ENCODE data around the gene TP73. TPM values are rescaled to one million over a fixed set of nuclear protein-coding genes. Genes with fewer than 3 reads are reported as not detected.
A peak's percentile ranks its signal among the peaks of the same experiment; 100 is the strongest.
"Not testable (repeated sequence)": the region's sequence is repeated elsewhere in the genome, so short reads cannot be mapped to it uniquely, and the experiment has no call there.

TP73 gene
- total RNA-seq, 1 donor from 2014 or later: 1.4 TPM

DNA sequence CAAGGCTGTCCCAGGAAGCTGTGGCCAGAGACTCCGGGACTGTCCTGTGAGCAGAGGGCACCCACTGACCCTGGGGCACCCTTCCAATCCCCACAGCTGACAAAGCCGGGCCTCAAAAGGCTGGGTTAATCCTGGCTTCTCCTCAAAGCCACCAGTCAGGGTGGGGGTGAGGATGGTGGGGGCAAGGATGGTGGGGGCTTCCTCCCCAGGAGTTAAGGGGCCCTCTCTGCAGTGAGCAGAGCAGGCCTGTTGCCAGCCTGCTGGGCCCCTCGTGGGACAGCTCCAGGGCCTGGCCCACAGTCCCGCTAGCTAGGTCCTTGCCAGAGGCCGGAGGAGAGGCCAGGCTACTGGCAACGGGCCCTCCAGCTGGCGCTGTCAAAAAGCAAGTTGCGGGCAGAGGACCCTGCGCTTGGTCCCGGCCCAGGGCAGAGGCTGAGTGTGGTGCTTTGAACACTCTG, 62.0 kb downstream of the TP73 start:
- no peak overlapping the region for H3K4me3 Mint-ChIP-seq
- no peaks in the 10 kb centered on the region for H3K4me1 Mint-ChIP-seq (ENCODE audit: low read depth)
- DNase-seq (ENCODE audit: low spot score): no peak
- H3K9me3 Mint-ChIP-seq: no peaks in the 10 kb centered on the region
- no peaks in the 10 kb centered on the region for H3K27me3 Mint-ChIP-seq (ENCODE audit: insufficient read depth)
- intact Hi-C loops (cut with micrococcal nuclease): no loop called here
- no peak overlapping the region for H3K27ac Mint-ChIP-seq
- no peaks in the 10 kb centered on the region for H3K36me3 Mint-ChIP-seq (ENCODE audit: low read depth)

- H3K4me1 Mint-ChIP-seq (ENCODE audit: low read depth): no peaks in the 10 kb centered on the region
- DNase-seq (ENCODE audit: low spot score): no peak
- no peak overlapping the region for H3K27ac Mint-ChIP-seq
- intact Hi-C loops (cut with micrococcal nuclease): no loop called here
- no peak overlapping the region for H3K4me3 Mint-ChIP-seq
- H3K36me3 Mint-ChIP-seq (ENCODE audit: low read depth): no peaks in the 10 kb centered on the region
- H3K27me3 Mint-ChIP-seq (ENCODE audit: insufficient read depth): no peaks in the 10 kb centered on the region
- H3K9me3 Mint-ChIP-seq: no peaks in the 10 kb centered on the region
These were observed 62.5 kb downstream of the TP73 start for GRCh38 chr1:3714814-3715213.

- H3K4me1 Mint-ChIP-seq (ENCODE audit: low read depth): no peaks in the 10 kb centered on the region
- intact Hi-C loops (cut with micrococcal nuclease): no loop called here
- no peaks in the 10 kb centered on the region for H3K27me3 Mint-ChIP-seq (ENCODE audit: insufficient read depth)
- H3K27ac Mint-ChIP-seq: no peak overlapping the region
- no peaks in the 10 kb centered on the region for H3K9me3 Mint-ChIP-seq
- DNase-seq (ENCODE audit: low spot score): no peak
- H3K4me3 Mint-ChIP-seq: no peak overlapping the region
- no peaks in the 10 kb centered on the region for H3K36me3 Mint-ChIP-seq (ENCODE audit: low read depth)
These were observed 64.0 kb downstream of the TP73 start for GRCh38 chr1:3716351-3716750.

GRCh38 chr1:3717041-3717714, 64.9 kb downstream of the TP73 start:
- H3K27me3 Mint-ChIP-seq (ENCODE audit: insufficient read depth): no peaks in the 10 kb centered on the region
- no peaks in the 10 kb centered on the region for H3K36me3 Mint-ChIP-seq (ENCODE audit: low read depth)
- no peaks in the 10 kb centered on the region for H3K9me3 Mint-ChIP-seq
- H3K27ac Mint-ChIP-seq: no peak overlapping the region
- H3K4me1 Mint-ChIP-seq (ENCODE audit: low read depth): no peaks in the 10 kb centered on the region
- no peak for DNase-seq (ENCODE audit: low spot score)
- H3K4me3 Mint-ChIP-seq: no peak overlapping the region
- intact Hi-C loops (cut with micrococcal nuclease): no loop called here

- Mint-ChIP-seq H3K9me3 (no peaks in the 10 kb centered on the region), H3K27me3 (ENCODE audit: insufficient read depth) (no peaks in the 10 kb centered on the region), H3K27ac (no peak overlapping the region), H3K4me3 (no peak overlapping the region), H3K4me1 (ENCODE audit: low read depth) (no peaks in the 10 kb centered on the region), H3K36me3 (ENCODE audit: low read depth) (no peaks in the 10 kb centered on the region)
- intact Hi-C loops (cut with micrococcal nuclease): no loop called here
- peak; percentile 8 for DNase-seq (ENCODE audit: low spot score)
These were observed 65.6 kb downstream of the TP73 start for GRCh38 chr1:3717715-3718601.

DNA sequence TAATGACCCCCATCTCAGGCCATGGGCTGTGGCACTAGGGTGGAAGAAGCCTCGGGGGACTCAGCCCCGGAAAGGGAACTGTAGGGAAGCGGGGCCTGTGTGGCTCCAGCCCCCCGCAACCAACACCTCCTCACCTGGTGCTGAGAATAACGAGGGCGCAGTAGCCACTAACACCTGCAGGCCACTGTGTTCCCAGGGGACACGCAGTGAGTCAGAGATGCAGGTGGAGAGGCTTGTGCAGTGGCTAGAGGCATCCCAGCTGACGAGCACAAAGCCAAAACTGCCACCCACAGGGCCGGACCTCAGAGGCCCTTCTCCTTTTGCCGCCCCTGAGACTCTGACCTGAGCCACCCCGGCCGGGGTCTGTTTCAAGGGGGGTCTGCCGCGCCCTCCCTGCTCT, 66.4 kb downstream of the TP73 start:
- no peaks in the 10 kb centered on the region for H3K36me3 Mint-ChIP-seq (ENCODE audit: low read depth)
- intact Hi-C loops (cut with micrococcal nuclease): no loop called here

DNA sequence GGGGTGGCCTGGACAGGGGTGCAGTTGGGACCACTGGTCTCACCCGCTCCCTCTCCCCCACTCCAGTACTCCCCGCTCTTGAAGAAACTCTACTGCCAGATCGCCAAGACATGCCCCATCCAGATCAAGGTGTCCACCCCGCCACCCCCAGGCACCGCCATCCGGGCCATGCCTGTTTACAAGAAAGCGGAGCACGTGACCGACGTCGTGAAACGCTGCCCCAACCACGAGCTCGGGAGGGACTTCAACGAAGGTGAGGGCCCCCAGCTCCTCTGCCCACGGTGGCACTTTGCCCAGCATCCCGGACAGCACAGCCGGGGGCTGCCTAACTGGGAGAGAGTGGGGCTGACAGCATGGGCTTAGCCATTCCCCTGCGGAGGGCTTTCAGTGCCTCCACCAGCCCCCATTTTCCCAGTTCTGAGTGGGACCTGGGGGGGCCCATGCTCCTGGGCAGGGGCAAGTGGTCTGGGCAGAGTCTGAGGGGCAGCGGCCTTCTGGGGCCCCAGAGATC, 69.7 kb downstream of the TP73 start:
- intact Hi-C loops (cut with micrococcal nuclease): no loop called here
- no peaks in the 10 kb centered on the region for H3K4me1 Mint-ChIP-seq (ENCODE audit: low read depth)
- no peaks in the 10 kb centered on the region for H3K36me3 Mint-ChIP-seq (ENCODE audit: low read depth)
- H3K9me3 Mint-ChIP-seq: no peaks in the 10 kb centered on the region
- H3K27ac Mint-ChIP-seq: peak overlapping the region; percentile 52
- no peak overlapping the region for H3K4me3 Mint-ChIP-seq
- no peaks in the 10 kb centered on the region for H3K27me3 Mint-ChIP-seq (ENCODE audit: insufficient read depth)
- DNase-seq (ENCODE audit: low spot score): no peak

More for the DNA sequence above, 66.4 kb downstream of the TP73 start:
- Mint-ChIP-seq H3K9me3 (no peaks in the 10 kb centered on the region), H3K27me3 (ENCODE audit: insufficient read depth) (no peaks in the 10 kb centered on the region), H3K27ac (no peak overlapping the region), H3K4me1 (ENCODE audit: low read depth) (no peaks in the 10 kb centered on the region), H3K4me3 (no peak overlapping the region)
- no peak for DNase-seq (ENCODE audit: low spot score)

- intact Hi-C loops (cut with micrococcal nuclease): no loop called here
- Mint-ChIP-seq H3K36me3 (ENCODE audit: low read depth) (no peaks in the 10 kb centered on the region), H3K9me3 (no peaks in the 10 kb centered on the region), H3K27me3 (ENCODE audit: insufficient read depth) (no peaks in the 10 kb centered on the region), H3K4me1 (ENCODE audit: low read depth) (no peaks in the 10 kb centered on the region), H3K4me3 (no peak overlapping the region), H3K27ac (no peak overlapping the region)
- DNase-seq (ENCODE audit: low spot score): no peak
These were observed 70.5 kb downstream of the TP73 start for GRCh38 chr1:3722846-3723245.

GRCh38 chr1:3724416-3725030, 72.2 kb downstream of the TP73 start:
- not testable (repeated sequence) for H3K27ac Mint-ChIP-seq; H3K36me3 Mint-ChIP-seq (ENCODE audit: low read depth); H3K9me3 Mint-ChIP-seq; H3K4me3 Mint-ChIP-seq; H3K4me1 Mint-ChIP-seq (ENCODE audit: low read depth); H3K27me3 Mint-ChIP-seq (ENCODE audit: insufficient read depth)
- peak; percentile 43 for DNase-seq (ENCODE audit: low spot score)
- intact Hi-C loops (cut with micrococcal nuclease): loop anchor here (1.0 kb wide), 2 partner anchors 159 to 233 kb away; no protein-coding TSS in a partner anchor

- Mint-ChIP-seq H3K27ac (no peak overlapping the region), H3K4me1 (ENCODE audit: low read depth) (no peaks in the 10 kb centered on the region), H3K4me3 (no peak overlapping the region), H3K9me3 (no peaks in the 10 kb centered on the region), H3K27me3 (ENCODE audit: insufficient read depth) (no peaks in the 10 kb centered on the region), H3K36me3 (ENCODE audit: low read depth) (no peaks in the 10 kb centered on the region)
- DNase-seq (ENCODE audit: low spot score): no peak
- intact Hi-C loops (cut with micrococcal nuclease): no loop called here
These were observed 73.0 kb downstream of the TP73 start for GRCh38 chr1:3725366-3725765.

DNA sequence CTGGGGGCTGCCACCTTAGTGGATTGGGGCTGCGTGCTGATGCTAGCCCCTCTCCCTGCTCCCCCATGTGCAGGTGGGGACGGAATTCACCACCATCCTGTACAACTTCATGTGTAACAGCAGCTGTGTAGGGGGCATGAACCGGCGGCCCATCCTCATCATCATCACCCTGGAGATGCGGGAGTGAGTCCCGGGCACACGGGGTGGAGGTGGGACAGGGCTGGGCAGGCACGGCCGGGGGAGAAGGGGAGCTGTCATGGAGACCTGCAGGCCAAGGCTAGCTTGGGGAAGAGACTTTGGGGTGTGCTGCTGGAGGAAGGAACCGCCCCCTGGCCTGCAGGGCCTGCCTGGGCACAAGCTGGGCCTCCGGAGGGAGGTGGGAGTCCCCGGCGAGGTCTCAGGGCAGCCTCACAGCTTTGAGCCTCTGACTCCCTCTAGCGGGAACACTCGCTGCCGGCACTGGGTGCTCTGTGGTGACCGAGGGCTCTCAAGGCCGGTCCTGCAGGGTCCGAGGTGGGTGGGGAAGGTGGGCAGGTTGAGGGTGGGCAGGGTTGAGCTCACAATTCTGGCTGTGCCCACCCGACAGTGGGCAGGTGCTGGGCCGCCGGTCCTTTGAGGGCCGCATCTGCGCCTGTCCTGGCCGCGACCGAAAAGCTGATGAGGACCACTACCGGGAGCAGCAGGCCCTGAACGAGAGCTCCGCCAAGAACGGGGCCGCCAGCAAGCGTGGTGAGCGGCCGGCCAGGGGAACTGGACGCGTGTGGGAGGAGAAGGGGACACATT, 74.9 kb downstream of the TP73 start:
- Mint-ChIP-seq H3K27ac (no peak overlapping the region), H3K27me3 (ENCODE audit: insufficient read depth) (no peaks in the 10 kb centered on the region), H3K9me3 (no peaks in the 10 kb centered on the region), H3K4me1 (ENCODE audit: low read depth) (no peaks in the 10 kb centered on the region), H3K36me3 (ENCODE audit: low read depth) (no peaks in the 10 kb centered on the region), H3K4me3 (no peak overlapping the region)
- intact Hi-C loops (cut with micrococcal nuclease): no loop called here
- DNase-seq (ENCODE audit: low spot score): no peak
